Measurements from ENCODE around the gene PAEP.

Gene PAEP

DNA sequence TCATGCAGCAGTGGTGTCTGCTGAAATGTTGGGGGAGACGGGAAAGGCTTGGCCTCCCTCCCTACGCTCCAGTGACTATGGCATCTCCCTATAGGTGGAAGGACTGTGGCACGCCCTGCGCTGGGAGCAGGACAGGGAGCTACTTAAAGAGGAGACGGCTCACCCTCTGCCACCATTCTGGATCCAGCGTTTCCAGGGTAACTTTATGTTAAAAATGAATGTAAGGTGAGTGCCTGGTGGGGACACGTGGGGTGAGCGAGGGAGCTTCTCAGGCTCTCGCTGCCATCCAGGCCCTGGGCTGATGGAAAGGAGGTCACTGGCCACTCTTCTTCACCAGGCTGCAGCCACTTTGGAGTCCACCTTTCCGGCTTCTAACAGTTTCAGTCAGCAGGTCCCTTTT is 15.7 kb downstream of the PAEP start:
- no peak for TF ChIP-seq CTCF (IDR thresholded peaks at IDR 0.05; ENCODE audit: insufficient read depth, missing control alignments)
- FAIRE-seq (no peak), DNase-seq (ENCODE audit: insufficient read length, low spot score) (no peak)

DNA sequence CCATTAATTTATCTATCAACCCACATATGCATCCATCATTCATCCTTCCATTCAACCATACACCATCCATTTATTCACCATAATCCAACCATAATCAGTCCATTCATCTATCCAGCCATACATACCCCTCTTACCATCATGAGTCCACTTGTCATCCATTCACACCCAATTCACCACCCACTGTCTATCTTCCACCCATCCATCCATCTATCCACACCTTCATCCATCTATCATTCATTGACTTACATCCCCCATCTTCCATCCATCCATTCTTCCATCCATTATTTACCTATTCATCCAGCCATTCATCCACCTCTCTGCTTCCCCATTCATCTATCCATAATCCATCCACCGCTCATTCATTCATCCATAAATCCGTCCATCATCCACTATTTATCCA is 17.8 kb downstream of the PAEP start:
- FAIRE-seq, result no peak
- no peak for DNase-seq (ENCODE audit: insufficient read length, low spot score)
- TF ChIP-seq CTCF (IDR thresholded peaks at IDR 0.05; ENCODE audit: insufficient read depth, missing control alignments), result no peak

DNA sequence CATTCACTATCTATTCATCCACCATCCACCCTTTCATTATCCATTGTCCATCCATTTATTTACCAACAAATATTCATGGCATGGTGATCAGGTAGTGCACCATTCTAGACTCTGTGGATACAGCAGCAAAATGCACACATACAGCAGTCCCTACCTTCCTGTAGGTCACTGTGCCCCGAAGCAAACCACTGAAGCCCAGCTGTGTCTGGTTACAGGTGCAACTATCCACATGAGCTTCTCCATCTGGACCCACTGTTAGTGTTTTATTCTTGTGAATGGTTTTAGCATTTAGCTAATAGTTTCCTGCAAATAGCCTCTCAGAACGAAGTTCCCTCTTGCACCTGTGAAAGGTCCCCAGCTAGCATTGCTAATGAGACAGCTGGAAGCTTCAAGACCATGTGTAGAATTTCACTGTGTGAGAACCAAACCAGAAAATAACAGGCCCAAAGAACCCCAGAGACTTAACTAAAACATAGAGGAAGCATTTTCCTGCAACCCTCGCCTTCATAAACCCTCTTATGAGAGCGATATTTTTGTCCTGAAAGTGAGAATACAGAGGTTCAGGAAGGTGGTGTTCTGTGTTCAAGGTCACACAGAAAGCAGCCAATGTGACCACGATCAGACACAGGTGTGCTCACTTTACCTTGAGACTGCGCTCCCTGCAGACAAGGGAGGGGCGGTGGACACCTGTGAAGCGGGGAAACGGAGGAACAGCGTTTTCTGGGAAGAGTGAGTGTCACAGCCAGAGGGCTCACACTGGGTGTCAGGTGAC is 18.5 kb downstream of the PAEP start:
- TF ChIP-seq CTCF (IDR thresholded peaks at IDR 0.05; ENCODE audit: insufficient read depth, missing control alignments), result no peak
- DNase-seq (ENCODE audit: insufficient read length, low spot score), result no peak
- no peak for FAIRE-seq

- FAIRE-seq (no peak), DNase-seq (ENCODE audit: insufficient read length, low spot score) (no peak)
- no peak for TF ChIP-seq CTCF (IDR thresholded peaks at IDR 0.05; ENCODE audit: insufficient read depth, missing control alignments)
Measured at GRCh38 chr9:135580664-135581380, 19.3 kb downstream of the PAEP start.

GRCh38 chr9:135581636-135582426 is 20.3 kb downstream of the PAEP start:
- FAIRE-seq, result no peak
- DNase-seq (ENCODE audit: insufficient read length, low spot score), result no peak
- no peak for TF ChIP-seq CTCF (IDR thresholded peaks at IDR 0.05; ENCODE audit: insufficient read depth, missing control alignments)

- DNase-seq (ENCODE audit: insufficient read length, low spot score) (no peak), FAIRE-seq (no peak)
- TF ChIP-seq CTCF (IDR thresholded peaks at IDR 0.05; ENCODE audit: insufficient read depth, missing control alignments), result no peak
Measured at GRCh38 chr9:135582541-135582940, 21.0 kb downstream of the PAEP start.
